ENCODE measurements around the gene NTF3.

DNA sequence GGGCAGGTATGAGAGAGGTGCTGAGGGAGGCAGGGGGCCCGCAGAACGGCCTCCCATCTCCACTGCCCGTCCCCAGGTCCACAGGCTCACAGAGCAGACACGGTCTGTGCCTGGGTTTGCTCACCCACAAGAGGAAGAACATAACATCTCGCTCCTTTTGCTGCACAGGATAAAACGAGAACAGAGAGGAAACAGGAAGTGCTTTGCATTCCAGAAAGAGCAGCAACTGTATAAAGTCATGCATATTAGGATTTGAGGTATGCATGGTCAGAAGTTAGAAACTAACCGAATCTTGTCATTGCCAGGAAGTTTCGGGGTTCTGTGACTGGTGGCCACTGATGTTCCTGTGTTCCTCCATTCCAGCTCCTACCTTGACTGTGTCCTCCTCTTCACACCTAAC, 25.0 kb downstream of the NTF3 start:
- TF ChIP-seq, protein P1, sequence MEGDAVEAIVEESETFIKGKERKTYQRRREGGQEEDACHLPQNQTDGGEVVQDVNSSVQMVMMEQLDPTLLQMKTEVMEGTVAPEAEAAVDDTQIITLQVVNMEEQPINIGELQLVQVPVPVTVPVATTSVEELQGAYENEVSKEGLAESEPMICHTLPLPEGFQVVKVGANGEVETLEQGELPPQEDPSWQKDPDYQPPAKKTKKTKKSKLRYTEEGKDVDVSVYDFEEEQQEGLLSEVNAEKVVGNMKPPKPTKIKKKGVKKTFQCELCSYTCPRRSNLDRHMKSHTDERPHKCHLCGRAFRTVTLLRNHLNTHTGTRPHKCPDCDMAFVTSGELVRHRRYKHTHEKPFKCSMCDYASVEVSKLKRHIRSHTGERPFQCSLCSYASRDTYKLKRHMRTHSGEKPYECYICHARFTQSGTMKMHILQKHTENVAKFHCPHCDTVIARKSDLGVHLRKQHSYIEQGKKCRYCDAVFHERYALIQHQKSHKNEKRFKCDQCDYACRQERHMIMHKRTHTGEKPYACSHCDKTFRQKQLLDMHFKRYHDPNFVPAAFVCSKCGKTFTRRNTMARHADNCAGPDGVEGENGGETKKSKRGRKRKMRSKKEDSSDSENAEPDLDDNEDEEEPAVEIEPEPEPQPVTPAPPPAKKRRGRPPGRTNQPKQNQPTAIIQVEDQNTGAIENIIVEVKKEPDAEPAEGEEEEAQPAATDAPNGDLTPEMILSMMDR (IDR thresholded peaks at IDR 0.05), result no peak
- TF ChIP-seq TAF1 (IDR thresholded peaks at IDR 0.05; ENCODE audit: borderline replicate concordance, low read depth, low read length) (no peak), SMC3 (IDR thresholded peaks at IDR 0.05; ENCODE audit: low read depth, low read length) (no peak), GABPA (IDR thresholded peaks at IDR 0.05; ENCODE audit: low read depth) (peak; percentile 28; the same call in 1 of the 2 replicates)
